GM12878 (cell line): ENCODE data around the gene ZNF423. TPM values are rescaled to one million over a fixed set of nuclear protein-coding genes. Genes with fewer than 3 reads are reported as not detected.

Experiments used
- ATAC-seq: fragments of 200-7000 bp; cut with Tn5 transposase; 3 replicates; pipeline ENCODE4 v1.9.1; 2020; ENCODE audit warnings: mild to moderate bottlenecking, moderate library complexity
- BruUV-seq: library from RNA; stranded (reverse); fragments of 400-500 nt; replicated peaks from 2 replicates; lab custom pipeline; 2021; lab: Mats Ljungman, UMichigan
- CTCF ChIA-PET: fragments of 300-600 bp; sonication (Branson Sonifier 250); formaldehyde crosslinking; extraction: SDS; loops from one replicate; lab custom pipeline; 2021; ENCODE audit warnings: inconsistent platforms; lab: Yijun Ruan, JAX
- POLR2A ChIA-PET: fragments of 350-600 bp; formaldehyde crosslinking; extraction: SDS; loops from one replicate; lab custom pipeline; 2021; ENCODE audit warnings: inconsistent platforms; lab: Charles Lee
- RAD21 ChIA-PET: fragments of 300-600 bp; sonication (Branson Sonifier 250); formaldehyde crosslinking; loops from one replicate; lab custom pipeline; 2023; ENCODE audit warnings: antibody characterized with exemption; ENCODE audit not compliant: unreplicated experiment; lab: Charles Lee
- SMC1A ChIA-PET: fragments of 300-600 bp; sonication (Branson Sonifier 250); formaldehyde crosslinking; loops from one replicate; lab custom pipeline; 2023; ENCODE audit not compliant: unreplicated experiment, uncharacterized antibody; lab: Charles Lee
- DNase-seq: peaks from one replicate; pipeline ENCODE4 v3.0.0-alpha.2; 2011; ENCODE audit warnings: low read depth, low spot score
- FAIRE-seq: peaks from 3 replicates; lab custom pipeline; 2011; peaks lifted over from hg19 to GRCh38; lab: Jason Lieb, UNC
- H2AFZ ChIP-seq: 2 replicates; pipeline ENCODE4 v1.6.0; 2011; ENCODE audit warnings: low read depth, low read length, control low read depth; ENCODE audit not compliant: control insufficient read depth
- H3K27ac ChIP-seq: 2 replicates; pipeline ENCODE4 v1.5.1; 2011; ENCODE audit warnings: control low read depth; ENCODE audit not compliant: control insufficient read depth, insufficient read depth
- H3K27me3 ChIP-seq, 2 experiments: replicated peaks in 1 of 2; 2 replicates each; pipeline versions ENCODE4 v1.6.0 to v1.6.1; 2011; ENCODE audit warnings: low read length in 1 of 2; ENCODE audit not compliant: control insufficient read depth in 2 of 2, insufficient read depth in 2 of 2
- H3K36me3 ChIP-seq, 2 experiments: 2 replicates each; pipeline ENCODE4 v1.5.1; 2011; ENCODE audit warnings: low read length in 1 of 2; ENCODE audit not compliant: control insufficient read depth in 2 of 2, insufficient read depth in 2 of 2
- H3K4me1 ChIP-seq: 2 replicates; pipeline ENCODE4 v1.6.1; 2011; ENCODE audit warnings: mild to moderate bottlenecking, low read length, moderate library complexity, mixed read lengths; ENCODE audit not compliant: control insufficient read depth, insufficient read depth
- H3K4me2 ChIP-seq: 2 replicates; pipeline ENCODE4 v1.6.0; 2011; ENCODE audit warnings: control low read depth; ENCODE audit not compliant: control insufficient read depth, insufficient read depth
- H3K4me3 ChIP-seq: fragments of 200-600 bp; sonication (generic); 2 replicates; pipeline ENCODE4 v1.5.1; 2016
- H3K79me2 ChIP-seq: 2 replicates; pipeline ENCODE4 v1.6.0; 2011; ENCODE audit warnings: low read length; ENCODE audit not compliant: control insufficient read depth, insufficient read depth
- H3K9ac ChIP-seq: 2 replicates; pipeline ENCODE4 v1.8.0; 2011; ENCODE audit warnings: low read length, control low read depth, mixed read lengths; ENCODE audit not compliant: control insufficient read depth, insufficient read depth
- H3K9me3 ChIP-seq: replicated peaks from 3 replicates; pipeline ENCODE4 v1.5.1; 2011; ENCODE audit warnings: mild to moderate bottlenecking, low read length; ENCODE audit not compliant: control insufficient read depth, insufficient read depth
- H4K20me1 ChIP-seq: 2 replicates; pipeline ENCODE4 v1.6.0; 2011; ENCODE audit not compliant: control insufficient read depth, insufficient read depth
- EGR1 ChIP-seq, 2 experiments: IDR thresholded peaks; 1 replicate in 1 of 2; 2 replicates in 1 of 2; pipeline ENCODE4 v1.6.1; 2011 to 2012; ENCODE audit warnings: low read depth in 2 of 2, low read length in 2 of 2, borderline replicate concordance in 1 of 2, mild to moderate bottlenecking in 1 of 2, moderate library complexity in 1 of 2
- KAT2A ChIP-seq: conservative IDR thresholded peaks from 2 replicates; pipeline ENCODE4 v1.6.1; 2011; ENCODE audit warnings: low read depth, low read length; ENCODE audit not compliant: control insufficient read depth
- POU2F2 ChIP-seq: IDR thresholded peaks from 3 replicates; pipeline ENCODE4 v1.6.1; 2011; ENCODE audit warnings: low read depth, mild to moderate bottlenecking, low read length, borderline replicate concordance
- RUNX3 ChIP-seq: IDR thresholded peaks from 2 replicates; pipeline ENCODE4 v1.6.1; 2012; ENCODE audit warnings: low read length, inconsistent platforms
- SUPT20H ChIP-seq: IDR thresholded peaks from 2 replicates; pipeline ENCODE4 v1.6.1; 2011; ENCODE audit warnings: low read depth, mild to moderate bottlenecking, low read length, moderate library complexity, borderline replicate concordance; ENCODE audit not compliant: control insufficient read depth
- SUZ12 ChIP-seq: fragments of 200-600 bp; sonication (generic); IDR thresholded peaks from one replicate; pipeline ENCODE4 v1.6.1; 2018; ENCODE audit warnings: antibody characterized with exemption, mild to moderate bottlenecking; ENCODE audit not compliant: unreplicated experiment
- TBL1XR1 ChIP-seq: IDR thresholded peaks from 2 replicates; pipeline ENCODE4 v1.6.1; 2012; ENCODE audit warnings: low read depth, low read length, improper control_type of control experiment
- TCF12 ChIP-seq: IDR thresholded peaks from 2 replicates; pipeline ENCODE4 v1.6.1; 2011; ENCODE audit warnings: low read depth, mild to moderate bottlenecking, low read length
- ZBTB4 ChIP-seq: fragments of 450-650 bp; formaldehyde crosslinking; IDR thresholded peaks from 2 replicates; pipeline ENCODE4 v1.4.0; 2022; ENCODE audit warnings: mild to moderate bottlenecking, moderate library complexity
- WGBS: methylation state at CpG from one replicate; pipeline ENCODE4 v1.1.6; 2016; ENCODE audit warnings: low lambda C conversion rate; ENCODE audit not compliant: insufficient replicate concordance, insufficient coverage; ENCODE audit errors: missing lambda C conversion rate; 5-methylcytosine and 5-hydroxymethylcytosine counted together
- in situ Hi-C: fragments of 300-500 bp; cut with MboI; formaldehyde crosslinking; loops from 9 replicates; pipeline ENCODE4 v1.14.3; 2018; ENCODE audit warnings: mixed read lengths
- intact Hi-C: fragments of 100-400 bp; cut with micrococcal nuclease; formaldehyde crosslinking; loops from one replicate; pipeline ENCODE4 v1.14.2; 2022; ENCODE audit not compliant: unreplicated experiment
- polyA plus RNA-seq, 11 experiments: library from polyadenylated mRNA; depleted of rRNA in 4 of 11; unstranded in 6 of 11; stranded (reverse) in 5 of 11; fragments of >200 nt; fragmentation: Nextera tagmentation in 4 of 11; fragmentation: Illumina TruSeq in 1 of 11; extraction: Ambion mirVana in 4 of 11; extraction: Trizol in 1 of 11; gene quantifications; 1 replicate in 1 of 11; 2 replicates in 10 of 11; pipeline versions ENCODE4 v1.2.1 to v1.2.3, GENCODE V29; 2011 to 2016; ENCODE audit warnings: inconsistent platforms in 2 of 11, missing spikeins in 2 of 11, low read depth in 1 of 11
- total RNA-seq, 4 experiments: library from RNA; depleted of rRNA in 3 of 4; stranded (reverse); fragments of >200 nt in 3 of 4; fragmentation: Illumina TruSeq in 1 of 4; extraction: Trizol in 1 of 4; gene quantifications; 2 replicates each; pipeline versions ENCODE4 v1.2.1 to v1.2.3, GENCODE V29; 2013 to 2021

ZNF423 gene
- total and polyA plus RNA-seq, 10 of the 15 experiments (the other 5 are each of a cell fraction or from before 2014, with no cell fraction given): 0.03 to 0.64 (median 0.10) TPM

GRCh38 chr16:49724774-49725173, 131.1 kb downstream of the ZNF423 start (continued):
- TF ChIP-seq ZBTB4 (CRISPR knock-in tag) (no peak), SUZ12 (no peak)

- ChIA-PET POLR2A (no interaction called here), RAD21 (no interaction called here), CTCF (no interaction called here), SMC1A (no interaction called here)
- in situ Hi-C loops (no loop called here), intact Hi-C loops (no loop called here)
- Histone ChIP-seq H3K9me3 (no peaks in the 10 kb centered on the region; the same call in 2 of the 3 replicates), H3K4me2 (no peak overlapping the region), H3K9ac (no peak overlapping the region), H3K36me3 (no peaks in the 10 kb centered on the region), H2AFZ (no peak overlapping the region), H3K27ac (no peak overlapping the region), H3K79me2 (no peaks in the 10 kb centered on the region), H3K4me1 (no peaks in the 10 kb centered on the region), H4K20me1 (no peaks in the 10 kb centered on the region), H3K4me3 (no peak overlapping the region), H3K27me3 (peaks cover 0 to 3% of the 10 kb centered on the region in 2 experiments; a peak in 2 of 4 replicates)
- no TSS peak for BruUV-seq
- FAIRE-seq (no peak), DNase-seq (no peak), ATAC-seq (no peak)
- WGBS: 47% methylated on average over 1 of the region's 1 CpG
- TF ChIP-seq EGR1 (IDR thresholded peaks at IDR 0.05; ENCODE audit: borderline replicate concordance in 1 of 2, low read depth in 2 of 2, low read length in 2 of 2) (no peak), TCF12 (no peak), TBL1XR1 (no peak), KAT2A (no peak), SUPT20H (no peak), RUNX3 (no peak), POU2F2 (no peak)
These were observed 132.6 kb downstream of the ZNF423 start for GRCh38 chr16:49723310-49723709.
